ENCODE measurements around the gene PDZRN4. TPM values are rescaled to one million over a fixed set of nuclear protein-coding genes. Genes with fewer than 3 reads are reported as not detected.
A peak's percentile ranks its signal among the peaks of the same experiment; 100 is the strongest.

Gene PDZRN4
- total and polyA plus RNA-seq, 2 experiments from 2014 or later = 0.90 TPM; not detected in 1

- H3K4me1 Mint-ChIP-seq = peaks cover 4% of the 10 kb centered on the region; the same call in 2 of the 3 replicates
- TF ChIP-seq CTCF (conservative IDR thresholded peaks at IDR 0.05; ENCODE audit: low read depth in 2 of 2) = peak; percentile 75 to 84
- TF ChIP-seq ZNF462 (CRISPR knock-in tag; IDR thresholded peaks at IDR 0.05) = no peak
- Histone ChIP-seq H3K36me3 (ENCODE audit: insufficient read depth) (no peaks in the 10 kb centered on the region), H3K79me2 (replicated peaks; ENCODE audit: insufficient read depth) (no peaks in the 10 kb centered on the region), H3K4me1 (ENCODE audit: insufficient read depth) (no peaks in the 10 kb centered on the region), H3K4me2 (no peak overlapping the region), H3K27me3 (ENCODE audit: insufficient read depth) (no peaks in the 10 kb centered on the region), H3F3A (replicated peaks; ENCODE audit: low read depth) (no peaks in the 10 kb centered on the region), H3K4me3 (no peak overlapping the region), H3K9me2 (ENCODE audit: insufficient read depth) (no peaks in the 10 kb centered on the region), H4K20me1 (replicated peaks; ENCODE audit: insufficient read depth) (no peaks in the 10 kb centered on the region), H2AFZ (no peak overlapping the region), H3K27ac (ENCODE audit: low read depth) (no peak overlapping the region)
- no peak overlapping the region for H3K27ac Mint-ChIP-seq
- DNase-seq (ENCODE audit: low spot score) = peak; percentile 65
- no peaks in the 10 kb centered on the region for H3K27me3 Mint-ChIP-seq (ENCODE audit: insufficient read depth, low read depth, poor library complexity)
- no peaks in the 10 kb centered on the region for H3K9me3 Mint-ChIP-seq
- no peaks in the 10 kb centered on the region for H3K36me3 Mint-ChIP-seq (ENCODE audit: low read depth)
- no peak for ATAC-seq
- no peak overlapping the region for H3K4me3 Mint-ChIP-seq
Measured at GRCh38 chr12:41277100-41277945, 89.2 kb downstream of the PDZRN4 start.

DNA sequence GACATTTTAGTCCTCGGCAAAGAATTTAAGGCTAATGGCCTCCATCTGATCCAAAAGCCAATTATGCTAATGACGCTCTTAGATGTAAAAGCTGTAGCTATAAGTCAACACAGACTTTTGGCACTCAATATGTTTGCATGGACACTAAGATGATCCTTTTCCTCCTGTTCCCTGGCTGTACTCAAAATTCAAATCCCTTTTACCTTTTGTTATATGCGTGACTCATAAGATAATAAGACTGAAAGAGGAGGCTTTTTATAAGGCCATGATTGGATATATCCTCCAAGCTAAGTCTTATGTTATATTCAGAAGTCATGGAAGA, 89.8 kb downstream of the PDZRN4 start:
- no peak overlapping the region for H3K27ac Mint-ChIP-seq
- Histone ChIP-seq H3K9me2 (ENCODE audit: insufficient read depth) (no peaks in the 10 kb centered on the region), H3K27me3 (ENCODE audit: insufficient read depth) (no peaks in the 10 kb centered on the region), H3K4me1 (ENCODE audit: insufficient read depth) (no peaks in the 10 kb centered on the region), H3K79me2 (replicated peaks; ENCODE audit: insufficient read depth) (no peaks in the 10 kb centered on the region), H3K36me3 (ENCODE audit: insufficient read depth) (no peaks in the 10 kb centered on the region), H3K4me2 (no peak overlapping the region), H4K20me1 (replicated peaks; ENCODE audit: insufficient read depth) (no peaks in the 10 kb centered on the region), H3F3A (replicated peaks; ENCODE audit: low read depth) (no peaks in the 10 kb centered on the region), H3K4me3 (no peak overlapping the region), H2AFZ (no peak overlapping the region), H3K27ac (ENCODE audit: low read depth) (no peak overlapping the region)
- no peaks in the 10 kb centered on the region for H3K27me3 Mint-ChIP-seq (ENCODE audit: insufficient read depth, low read depth, poor library complexity)
- DNase-seq (ENCODE audit: low spot score) (no peak), ATAC-seq (no peak)
- peaks cover 4% of the 10 kb centered on the region; the same call in 2 of the 3 replicates for H3K4me1 Mint-ChIP-seq
- no peak overlapping the region for H3K4me3 Mint-ChIP-seq
- no peaks in the 10 kb centered on the region for H3K9me3 Mint-ChIP-seq
- H3K36me3 Mint-ChIP-seq (ENCODE audit: low read depth) = no peaks in the 10 kb centered on the region
- TF ChIP-seq CTCF (conservative IDR thresholded peaks at IDR 0.05; ENCODE audit: low read depth in 2 of 2) (no peak), NANOG (IDR thresholded peaks at IDR 0.05; ENCODE audit: borderline replicate concordance) (no peak), JUNB (IDR thresholded peaks at IDR 0.05; ENCODE audit: unreplicated experiment) (no peak), ETS1 (IDR thresholded peaks at IDR 0.05) (no peak)
